Medulla oblongata (tissue), 1 donor: ENCODE measurements around the gene ANAPC2.

Source experiments
- DNase-seq: peaks from one replicate; pipeline ENCODE4 v3.0.0-alpha.2; 2015; ENCODE audit errors: extremely low spot score

Gene ANAPC2

GRCh38 chr9:137215196-137215986, 27.0 kb upstream of the ANAPC2 start:
- DNase-seq = no peak

GRCh38 chr9:137214620-137215019, 26.3 kb upstream of the ANAPC2 start:
- no peak for DNase-seq

GRCh38 chr9:137213160-137214060, 25.1 kb upstream of the ANAPC2 start:
- DNase-seq = peak; percentile 76

GRCh38 chr9:137212520-137212919, 24.2 kb upstream of the ANAPC2 start:
- no peak for DNase-seq

DNA sequence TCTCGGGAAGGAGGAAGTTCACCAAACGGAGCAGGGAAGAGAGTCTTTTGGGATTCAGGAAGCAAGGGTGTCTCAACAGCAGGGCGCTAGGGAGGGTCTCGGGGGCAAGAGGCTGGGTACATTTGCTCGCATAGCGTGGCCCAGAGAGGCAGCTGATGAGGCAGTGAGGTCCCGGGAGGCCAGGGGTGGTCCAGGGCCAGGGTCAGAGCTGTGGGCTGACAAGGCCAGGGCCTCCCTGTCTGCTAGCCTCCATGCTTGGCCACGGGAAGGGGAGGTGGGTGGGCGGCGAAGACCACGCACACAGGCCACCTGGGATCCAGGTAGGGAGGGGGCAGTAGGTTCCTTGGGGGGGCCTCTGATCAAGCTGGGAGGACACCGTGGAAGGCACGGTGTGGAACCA, 23.2 kb upstream of the ANAPC2 start:
- no peak for DNase-seq

GRCh38 chr9:137206602-137207001, 18.2 kb upstream of the ANAPC2 start:
- DNase-seq = no peak

DNA sequence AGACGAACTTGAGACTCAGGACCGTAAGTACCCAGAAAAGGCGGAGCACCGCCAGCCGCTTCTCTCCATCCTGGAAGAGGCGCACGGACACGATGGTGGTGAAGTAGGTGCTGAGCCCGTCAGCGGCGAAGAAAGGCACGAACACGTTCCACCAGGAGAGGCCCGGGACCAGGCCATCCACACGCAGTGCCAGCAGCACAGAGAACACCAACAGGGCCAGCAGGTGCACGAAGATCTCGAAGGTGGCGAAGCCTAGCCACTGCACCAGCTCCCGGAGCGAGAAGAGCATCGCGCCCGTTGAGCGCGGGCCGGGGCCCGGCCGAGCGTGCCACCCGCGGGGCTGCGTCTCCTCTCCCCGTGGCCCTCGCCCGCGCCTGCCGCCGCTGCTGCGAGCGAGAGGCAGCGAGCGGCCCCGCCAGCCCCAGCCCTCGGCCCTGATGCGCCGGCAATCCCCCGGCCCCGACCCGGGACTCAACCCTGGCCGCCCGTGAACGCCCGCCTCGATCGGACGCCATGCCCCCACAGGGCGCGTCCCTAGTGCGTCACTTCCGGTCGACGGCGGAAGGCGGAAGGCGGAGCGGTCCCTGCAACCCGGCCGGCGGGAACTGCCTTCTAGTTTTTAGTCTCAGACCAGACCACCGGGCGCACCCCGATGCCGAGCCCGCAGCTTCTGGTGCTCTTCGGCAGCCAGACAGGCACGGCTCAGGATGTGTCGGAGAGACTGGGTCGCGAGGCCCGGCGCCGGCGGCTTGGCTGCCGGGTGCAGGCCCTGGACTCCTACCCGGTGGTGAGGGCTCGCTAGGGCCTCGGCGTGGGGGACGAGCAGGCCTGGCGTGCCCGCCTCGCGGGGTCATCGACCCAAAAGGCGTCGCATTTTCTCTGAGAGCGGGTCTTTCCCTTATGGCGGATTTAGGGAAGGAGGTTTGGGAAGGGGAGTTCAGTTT, 17.0 kb upstream of the ANAPC2 start, which contains the start of the genes NDOR1 and TMEM203:
TSS of gene NDOR1 (plus strand) at position 575 of the 944 bp plus-strand sequence. CDS start at position 653, 78 bp downstream.
TSS of gene TMEM203 (minus strand) at position 523 of the 944 bp plus-strand sequence. CDS start at position 289, 234 bp downstream.
- DNase-seq = peak; percentile 92

- no peak for DNase-seq
Observed at GRCh38 chr9:137204731-137205125, 16.4 kb upstream of the ANAPC2 start.

DNA sequence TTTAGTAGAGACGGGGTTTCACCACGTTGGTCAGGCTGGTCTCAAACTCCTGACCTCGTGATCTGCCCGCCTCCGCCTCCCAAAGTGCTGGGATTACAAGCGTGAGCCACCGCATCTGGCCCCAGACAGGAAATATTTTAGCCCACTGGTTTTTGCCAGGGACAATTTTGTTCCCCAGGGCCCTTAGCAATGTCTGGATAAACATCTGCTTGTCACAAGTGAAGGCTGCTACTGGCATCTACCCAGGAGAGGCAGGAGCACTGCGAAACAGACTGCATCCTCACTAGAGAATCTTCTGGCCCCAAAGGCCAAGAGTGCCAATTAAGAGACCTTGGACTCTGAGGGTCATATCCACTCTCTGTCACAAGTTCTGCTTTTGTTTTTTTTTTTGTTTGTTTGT, 14.6 kb upstream of the ANAPC2 start:
- no peak for DNase-seq

DNA sequence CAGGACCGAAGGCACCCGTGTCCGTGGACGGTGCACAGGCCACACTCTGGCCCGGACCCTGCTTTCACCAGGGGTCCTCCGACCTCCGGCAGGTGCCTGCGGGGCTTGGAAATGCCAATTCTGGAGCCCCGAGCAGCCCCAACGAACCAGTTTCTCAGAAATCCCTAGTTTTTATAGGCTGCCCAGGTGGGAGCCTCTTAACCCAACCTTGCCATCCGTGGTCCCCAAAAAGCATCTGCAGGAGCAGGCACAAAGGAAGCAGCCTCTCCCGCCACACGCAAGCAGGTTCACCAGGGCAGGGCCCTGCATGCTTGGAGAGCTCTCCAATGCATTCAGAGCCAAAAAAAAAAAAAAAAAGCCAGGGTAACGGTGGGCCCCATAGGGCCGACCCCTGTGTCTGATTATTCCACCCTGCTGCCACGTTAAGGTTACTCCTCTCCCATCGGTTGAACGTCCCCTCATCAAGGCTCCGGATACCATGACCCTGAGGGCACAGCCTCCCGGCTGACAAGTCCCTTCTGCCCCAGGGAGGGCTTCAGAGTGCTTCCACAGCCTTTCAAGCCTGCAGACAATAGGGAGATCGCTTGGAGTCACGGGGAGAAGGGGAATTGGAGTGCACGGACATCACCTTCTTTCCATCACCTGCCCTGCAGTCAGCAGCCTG, 13.0 kb upstream of the ANAPC2 start:
- no peak for DNase-seq

GRCh38 chr9:137200311-137201204, 12.2 kb upstream of the ANAPC2 start, which contains the start of gene TPRN:
Gene TPRN (minus strand): TSS chr9:137200741. CDS start chr9:137200711, 30 bp downstream.
- DNase-seq = peak; percentile 99

- no peak for DNase-seq
Observed at GRCh38 chr9:137199411-137200121, 11.2 kb upstream of the ANAPC2 start.

- peak; percentile 39 for DNase-seq
Observed at GRCh38 chr9:137198902-137199283, 10.5 kb upstream of the ANAPC2 start.

- DNase-seq = peak; percentile 39
Observed at GRCh38 chr9:137198051-137198901, 9.9 kb upstream of the ANAPC2 start.

DNA sequence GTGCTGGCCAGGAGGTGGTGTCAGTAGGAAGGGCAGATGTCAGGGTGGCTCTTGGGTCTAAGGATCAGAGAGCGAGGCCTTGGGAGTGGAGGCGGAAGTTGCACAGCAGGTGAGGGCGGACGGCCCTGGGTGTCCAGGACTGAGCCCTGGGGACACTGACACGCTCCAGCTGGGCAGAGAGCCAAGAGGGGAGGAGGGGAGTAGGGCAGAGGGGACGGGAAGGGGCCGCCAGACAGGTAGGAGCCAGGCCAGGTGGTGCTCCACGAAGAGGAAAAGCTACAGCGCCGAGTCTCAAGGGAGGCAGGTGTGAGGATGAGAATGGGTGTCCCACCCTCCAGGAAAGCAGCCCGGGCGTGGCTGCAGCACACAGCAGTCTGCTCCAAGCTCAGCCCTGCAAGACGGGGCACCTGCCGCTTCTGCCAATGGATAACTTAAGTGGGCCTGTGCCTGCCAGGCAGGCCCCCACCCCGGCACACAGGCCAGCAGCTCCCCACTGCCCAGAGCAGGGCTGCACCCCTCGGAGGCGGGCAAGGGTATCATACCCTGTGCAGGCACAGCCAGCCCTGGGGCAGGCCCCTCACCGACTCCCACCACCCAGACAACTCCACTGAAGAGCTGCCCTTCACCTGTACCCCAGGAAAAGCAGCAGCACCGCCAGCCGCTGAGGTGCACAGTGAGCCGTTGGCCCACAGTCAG, 7.3 kb upstream of the ANAPC2 start:
- no peak for DNase-seq

DNA sequence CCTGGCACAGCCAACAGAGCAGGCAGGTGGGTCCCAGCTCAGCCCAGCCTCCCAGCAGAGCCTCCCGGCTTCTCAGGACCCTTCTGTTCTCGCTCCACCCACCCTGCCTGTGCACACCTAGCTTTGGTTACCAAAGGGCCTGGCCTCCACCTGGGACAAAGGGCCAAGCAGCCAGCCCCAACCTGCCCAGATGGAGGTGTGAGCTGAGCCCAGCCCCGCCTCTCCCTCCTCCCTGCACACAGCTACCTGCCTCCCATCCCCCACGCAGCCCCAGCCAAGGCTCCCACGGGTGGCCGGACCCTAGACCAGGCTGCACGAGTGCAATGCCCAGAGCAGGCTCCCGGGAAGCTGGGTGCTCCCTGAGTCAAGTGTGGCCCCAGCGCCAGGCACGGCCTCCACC, 6.5 kb upstream of the ANAPC2 start:
- DNase-seq = no peak

DNA sequence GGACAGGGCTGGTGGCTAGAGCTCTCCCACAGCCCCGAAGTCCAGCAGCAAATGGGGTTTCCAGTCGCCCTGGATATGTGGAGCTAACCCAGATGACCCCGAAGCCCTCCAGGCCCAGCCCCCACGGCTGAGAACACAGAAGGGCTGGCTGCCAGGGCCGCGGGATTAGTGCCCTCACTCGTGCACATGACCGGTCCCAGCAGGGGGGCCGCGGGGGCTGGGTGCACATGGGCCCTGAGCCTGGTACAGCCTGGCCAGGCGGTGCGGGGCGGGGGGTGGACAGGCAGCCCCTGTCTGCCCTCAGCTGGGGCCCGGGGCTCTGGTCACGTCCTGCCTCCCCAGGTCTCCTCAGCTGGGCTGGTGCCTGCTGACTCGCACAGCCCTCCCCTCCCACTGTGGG, 6.0 kb upstream of the ANAPC2 start:
- peak; percentile 88 for DNase-seq

DNA sequence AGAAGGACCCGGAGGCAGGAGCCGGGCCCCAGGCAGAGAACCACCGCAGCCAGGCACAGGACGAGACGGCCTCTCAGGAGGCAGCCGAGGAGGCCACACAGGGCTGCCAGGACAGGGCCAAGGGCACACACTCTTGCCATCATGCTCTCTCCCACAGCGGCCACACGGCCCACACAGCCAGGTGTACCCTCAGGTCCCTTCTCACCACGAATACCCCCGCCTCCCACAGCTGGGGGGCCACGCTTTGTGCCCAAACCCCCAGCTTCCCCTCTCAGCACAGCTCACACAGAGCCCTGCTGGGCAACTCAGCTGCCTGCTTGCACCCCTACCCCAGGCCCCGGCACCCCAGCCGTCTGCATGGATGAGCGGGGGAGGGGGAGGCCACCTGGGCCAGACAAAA, 5.4 kb upstream of the ANAPC2 start:
- DNase-seq = no peak
